Gastrocnemius medialis (tissue), 4 donors: ENCODE results near the gene GALNT2.

Experiments
- CTCF ChIP-seq, 5 experiments: fragments of 450-650 bp in 3 of 5; fragments of 200-600 bp in 2 of 5; sonication (generic) in 2 of 5; IDR thresholded peaks in 4 of 5; conservative IDR thresholded peaks in 1 of 5; 1 replicate in 4 of 5; 2 replicates in 1 of 5; pipeline ENCODE4 v1.5.1; 2016 to 2019; ENCODE audit warnings: antibody characterized with exemption in 5 of 5, mild to moderate bottlenecking in 3 of 5, moderate library complexity in 3 of 5
- POLR2A ChIP-seq, 2 donors: fragments of 450-650 bp; IDR thresholded peaks; one replicate each; pipeline ENCODE4 v1.6.1; 2017; ENCODE audit warnings: antibody characterized with exemption in 2 of 2, mild to moderate bottlenecking in 2 of 2, moderate library complexity in 2 of 2

GRCh38 chr1:230176871-230177411, 109.9 kb downstream of the GALNT2 start:
- peak in 1 of 5 experiments; percentile 22 for TF ChIP-seq CTCF (IDR thresholded peaks at IDR 0.05 in 4 of 5, conservative IDR thresholded peaks at IDR 0.05 in 1 of 5)
- TF ChIP-seq POLR2A (IDR thresholded peaks at IDR 0.05) = peak in 1 of 2 donors; percentile 14
